Measurements from ENCODE around the gene SLC7A9.
"Not testable (repeated sequence)": the region's sequence is repeated elsewhere in the genome, so short reads cannot be mapped to it uniquely, and the experiment has no call there.

The SLC7A9 gene

GRCh38 chr19:32881766-32882165, 12.2 kb upstream of the SLC7A9 start:
- DNase-seq = no peak

GRCh38 chr19:32880622-32881021, 11.1 kb upstream of the SLC7A9 start:
- DNase-seq = no peak

- DNase-seq = no peak
Measured at GRCh38 chr19:32879741-32880140, 10.2 kb upstream of the SLC7A9 start.

- DNase-seq = no peak
Measured at GRCh38 chr19:32878988-32879387, 9.4 kb upstream of the SLC7A9 start.

- no peak for DNase-seq
Measured at GRCh38 chr19:32877977-32878745, 8.6 kb upstream of the SLC7A9 start.

GRCh38 chr19:32877323-32877912, 7.9 kb upstream of the SLC7A9 start:
- no peak for DNase-seq

GRCh38 chr19:32876919-32877285, 7.3 kb upstream of the SLC7A9 start:
- DNase-seq = no peak

GRCh38 chr19:32876236-32876918, 6.8 kb upstream of the SLC7A9 start:
- no peak for DNase-seq

- no peak for DNase-seq
Measured at GRCh38 chr19:32875428-32875827, 5.9 kb upstream of the SLC7A9 start.

- no peak for DNase-seq
Measured at GRCh38 chr19:32874605-32875004, 5.0 kb upstream of the SLC7A9 start.

- no peak for DNase-seq
Measured at GRCh38 chr19:32873247-32873959, 3.8 kb upstream of the SLC7A9 start.

- DNase-seq = no peak
Measured at GRCh38 chr19:32872391-32872790, 2.8 kb upstream of the SLC7A9 start.

GRCh38 chr19:32870981-32871451, 1.4 kb upstream of the SLC7A9 start:
- no peak for DNase-seq

- no peak for DNase-seq
Measured at GRCh38 chr19:32869966-32870573, 503 bp upstream of the SLC7A9 start.

- no peak for DNase-seq
Measured at GRCh38 chr19:32868206-32868950, 1.2 kb downstream of the SLC7A9 start.

- not testable (repeated sequence) for DNase-seq
Measured at GRCh38 chr19:32867436-32867835, 2.1 kb downstream of the SLC7A9 start.

GRCh38 chr19:32866564-32867265, 2.9 kb downstream of the SLC7A9 start:
- no peak for DNase-seq

- DNase-seq = no peak
Measured at GRCh38 chr19:32866061-32866460, 3.5 kb downstream of the SLC7A9 start.

- no peak for DNase-seq
Measured at GRCh38 chr19:32865326-32865725, 4.2 kb downstream of the SLC7A9 start.

GRCh38 chr19:32864318-32865007, 5.1 kb downstream of the SLC7A9 start:
- no peak for DNase-seq

- no peak for DNase-seq
Measured at GRCh38 chr19:32863841-32864240, 5.7 kb downstream of the SLC7A9 start.
